ENCODE results near the gene PHF2.

DNA sequence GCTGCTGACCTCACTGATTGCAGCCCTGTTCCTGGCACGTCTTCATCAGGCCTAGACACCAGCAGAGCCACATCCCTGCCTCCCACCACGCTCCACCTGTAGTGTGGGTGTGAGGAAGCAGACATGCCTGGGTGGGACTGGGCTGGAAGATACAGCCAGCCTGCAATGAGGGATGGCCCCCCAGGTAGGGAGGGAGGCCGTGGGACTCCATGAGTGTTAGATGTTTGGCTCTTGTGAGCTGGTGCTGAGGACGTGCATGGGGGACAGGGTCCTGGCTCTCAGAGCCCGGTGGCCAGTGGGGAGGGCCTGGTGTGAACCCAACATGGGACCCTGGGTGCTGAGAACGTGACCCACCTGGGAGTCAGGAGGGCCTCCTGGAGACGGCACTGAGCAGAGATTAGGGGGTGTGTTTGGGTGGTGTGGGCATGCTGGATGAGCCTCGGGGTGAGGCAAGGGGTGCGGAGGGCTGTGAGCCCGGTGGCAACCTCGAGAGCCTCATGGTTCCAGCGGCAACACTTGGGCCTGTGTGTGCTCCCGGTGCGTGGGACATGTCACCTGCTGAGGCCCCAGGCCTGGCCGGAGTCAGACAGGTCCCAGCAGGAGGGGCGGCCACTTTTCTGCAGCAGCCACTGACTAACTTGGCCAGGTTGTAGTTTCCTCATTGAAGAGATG is 87.6 kb downstream of the PHF2 start:
- TF ChIP-seq, protein P1, sequence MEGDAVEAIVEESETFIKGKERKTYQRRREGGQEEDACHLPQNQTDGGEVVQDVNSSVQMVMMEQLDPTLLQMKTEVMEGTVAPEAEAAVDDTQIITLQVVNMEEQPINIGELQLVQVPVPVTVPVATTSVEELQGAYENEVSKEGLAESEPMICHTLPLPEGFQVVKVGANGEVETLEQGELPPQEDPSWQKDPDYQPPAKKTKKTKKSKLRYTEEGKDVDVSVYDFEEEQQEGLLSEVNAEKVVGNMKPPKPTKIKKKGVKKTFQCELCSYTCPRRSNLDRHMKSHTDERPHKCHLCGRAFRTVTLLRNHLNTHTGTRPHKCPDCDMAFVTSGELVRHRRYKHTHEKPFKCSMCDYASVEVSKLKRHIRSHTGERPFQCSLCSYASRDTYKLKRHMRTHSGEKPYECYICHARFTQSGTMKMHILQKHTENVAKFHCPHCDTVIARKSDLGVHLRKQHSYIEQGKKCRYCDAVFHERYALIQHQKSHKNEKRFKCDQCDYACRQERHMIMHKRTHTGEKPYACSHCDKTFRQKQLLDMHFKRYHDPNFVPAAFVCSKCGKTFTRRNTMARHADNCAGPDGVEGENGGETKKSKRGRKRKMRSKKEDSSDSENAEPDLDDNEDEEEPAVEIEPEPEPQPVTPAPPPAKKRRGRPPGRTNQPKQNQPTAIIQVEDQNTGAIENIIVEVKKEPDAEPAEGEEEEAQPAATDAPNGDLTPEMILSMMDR (IDR thresholded peaks at IDR 0.05) = no peak
- TF ChIP-seq POLR2A (IDR thresholded peaks at IDR 0.05) = no peak

Measured in body of pancreas (tissue), 4 donors.